Measurements from ENCODE around the gene COL4A2.

- TF ChIP-seq, protein P1, sequence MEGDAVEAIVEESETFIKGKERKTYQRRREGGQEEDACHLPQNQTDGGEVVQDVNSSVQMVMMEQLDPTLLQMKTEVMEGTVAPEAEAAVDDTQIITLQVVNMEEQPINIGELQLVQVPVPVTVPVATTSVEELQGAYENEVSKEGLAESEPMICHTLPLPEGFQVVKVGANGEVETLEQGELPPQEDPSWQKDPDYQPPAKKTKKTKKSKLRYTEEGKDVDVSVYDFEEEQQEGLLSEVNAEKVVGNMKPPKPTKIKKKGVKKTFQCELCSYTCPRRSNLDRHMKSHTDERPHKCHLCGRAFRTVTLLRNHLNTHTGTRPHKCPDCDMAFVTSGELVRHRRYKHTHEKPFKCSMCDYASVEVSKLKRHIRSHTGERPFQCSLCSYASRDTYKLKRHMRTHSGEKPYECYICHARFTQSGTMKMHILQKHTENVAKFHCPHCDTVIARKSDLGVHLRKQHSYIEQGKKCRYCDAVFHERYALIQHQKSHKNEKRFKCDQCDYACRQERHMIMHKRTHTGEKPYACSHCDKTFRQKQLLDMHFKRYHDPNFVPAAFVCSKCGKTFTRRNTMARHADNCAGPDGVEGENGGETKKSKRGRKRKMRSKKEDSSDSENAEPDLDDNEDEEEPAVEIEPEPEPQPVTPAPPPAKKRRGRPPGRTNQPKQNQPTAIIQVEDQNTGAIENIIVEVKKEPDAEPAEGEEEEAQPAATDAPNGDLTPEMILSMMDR (IDR thresholded peaks at IDR 0.05): no peak
- no peak for TF ChIP-seq POLR2A (IDR thresholded peaks at IDR 0.05)
These were observed 164.2 kb downstream of the COL4A2 start for GRCh38 chr13:110471156-110471832.
